Fibroblast of mammary gland (primary cell): Measurements from ENCODE around the gene NINL.

Experiments used
- DNase-seq: peaks from one replicate; pipeline ENCODE4 v3.0.0-alpha.2; 2010; ENCODE audit warnings: low read depth
- H3K4me3 ChIP-seq: 2 replicates; pipeline ENCODE4 v1.5.1; 2011; ENCODE audit warnings: low read depth, mild to moderate bottlenecking, low read length, moderate library complexity; ENCODE audit not compliant: control insufficient read depth
- CTCF ChIP-seq: conservative IDR thresholded peaks from 2 replicates; pipeline ENCODE4 v1.5.1; 2011; ENCODE audit warnings: low read depth, low read length, inconsistent platforms; ENCODE audit not compliant: control insufficient read depth, insufficient read depth

Gene NINL

GRCh38 chr20:25485872-25486271 lies 99.5 kb downstream of the NINL start:
- no peak overlapping the region for H3K4me3 ChIP-seq
- no peak for DNase-seq
- no peak for TF ChIP-seq CTCF

- no peak for DNase-seq
- H3K4me3 ChIP-seq = no peak overlapping the region
- no peak for TF ChIP-seq CTCF
Measured at GRCh38 chr20:25484911-25485511, 100.3 kb downstream of the NINL start.

GRCh38 chr20:25484224-25484846 lies 101.0 kb downstream of the NINL start:
- TF ChIP-seq CTCF = no peak
- no peak overlapping the region for H3K4me3 ChIP-seq
- no peak for DNase-seq

GRCh38 chr20:25483431-25484132 lies 101.7 kb downstream of the NINL start:
- TF ChIP-seq CTCF = no peak

GRCh38 chr20:25481918-25482253 lies 103.4 kb downstream of the NINL start:
- TF ChIP-seq CTCF = no peak
- H3K4me3 ChIP-seq = no peak overlapping the region
- no peak for DNase-seq

More at GRCh38 chr20:25483431-25484132, 101.7 kb downstream of the NINL start:
- H3K4me3 ChIP-seq = no peak overlapping the region
- DNase-seq = no peak

- DNase-seq = no peak
- TF ChIP-seq CTCF = no peak
- H3K4me3 ChIP-seq = no peak overlapping the region
Measured at GRCh38 chr20:25481235-25481917, 104.0 kb downstream of the NINL start.
